GM12878 (cell line): Measurements from ENCODE around the gene FBXL16. TPM values are rescaled to one million over a fixed set of nuclear protein-coding genes. Genes with fewer than 3 reads are reported as not detected.

Experiments used
- CREM ChIP-seq: IDR thresholded peaks from 2 replicates; pipeline ENCODE4 v1.6.1; 2014; ENCODE audit warnings: antibody characterized with exemption, low read depth
- E2F4 ChIP-seq: IDR thresholded peaks from 2 replicates; pipeline ENCODE4 v1.6.1; 2012; ENCODE audit warnings: low read depth, low read length, improper control_type of control experiment
- EGR1 ChIP-seq, 2 experiments: IDR thresholded peaks; 1 replicate in 1 of 2; 2 replicates in 1 of 2; pipeline ENCODE4 v1.6.1; 2011 to 2012; ENCODE audit warnings: low read depth in 2 of 2, low read length in 2 of 2, borderline replicate concordance in 1 of 2, mild to moderate bottlenecking in 1 of 2, moderate library complexity in 1 of 2
- ETV6 ChIP-seq, 2 experiments: fragments of 450-650 bp in 1 of 2; IDR thresholded peaks in 1 of 2; conservative IDR thresholded peaks in 1 of 2; 2 replicates each; pipeline ENCODE4 v1.6.1; 2014; ENCODE audit warnings: antibody characterized with exemption in 1 of 2, borderline replicate concordance in 1 of 2, low read depth in 1 of 2, mild to moderate bottlenecking in 1 of 2, moderate library complexity in 1 of 2
- JUND ChIP-seq: IDR thresholded peaks from 2 replicates; pipeline ENCODE4 v1.6.1; 2012; ENCODE audit warnings: low read depth, mild to moderate bottlenecking, low read length, improper control_type of control experiment, moderate library complexity
- MEF2A ChIP-seq: IDR thresholded peaks from 2 replicates; pipeline ENCODE4 v1.6.1; 2011; ENCODE audit warnings: low read depth, mild to moderate bottlenecking, low read length, moderate library complexity; ENCODE audit not compliant: insufficient read depth
- MYB ChIP-seq: fragments of 150-350 bp; IDR thresholded peaks from 2 replicates; pipeline ENCODE4 v1.6.1; 2014; ENCODE audit warnings: mild to moderate bottlenecking, low read depth, low read length, borderline replicate concordance
- NFYA ChIP-seq: IDR thresholded peaks from 2 replicates; pipeline ENCODE4 v1.6.1; 2011; ENCODE audit warnings: low read depth, mild to moderate bottlenecking, low read length, improper control_type of control experiment, borderline replicate concordance
- NKRF ChIP-seq: fragments of 450-650 bp; conservative IDR thresholded peaks from 2 replicates; pipeline ENCODE4 v1.6.1; 2017; ENCODE audit warnings: mild to moderate bottlenecking, moderate library complexity
- PKNOX1 ChIP-seq: fragments of 450-650 bp; IDR thresholded peaks from 2 replicates; pipeline ENCODE4 v1.6.1; 2016; ENCODE audit warnings: mild to moderate bottlenecking
- POLR2AphosphoS5 ChIP-seq: IDR thresholded peaks from 2 replicates; pipeline ENCODE4 v1.6.1; 2011; ENCODE audit warnings: mild to moderate bottlenecking, low read length, inconsistent platforms
- POU2F2 ChIP-seq: IDR thresholded peaks from 3 replicates; pipeline ENCODE4 v1.6.1; 2011; ENCODE audit warnings: low read depth, mild to moderate bottlenecking, low read length, borderline replicate concordance
- RCOR1 ChIP-seq: conservative IDR thresholded peaks from 2 replicates; pipeline ENCODE4 v1.6.1; 2012; ENCODE audit warnings: low read depth, low read length, improper control_type of control experiment
- RFX5 ChIP-seq: IDR thresholded peaks from 2 replicates; pipeline ENCODE4 v1.6.1; 2011; ENCODE audit warnings: low read depth, low read length, improper control_type of control experiment
- SMAD5 ChIP-seq: IDR thresholded peaks from 2 replicates; pipeline ENCODE4 v1.6.1; 2016; ENCODE audit warnings: antibody characterized with exemption, low read depth
- SP1 ChIP-seq: IDR thresholded peaks from one replicate; pipeline ENCODE4 v1.6.1; 2011; ENCODE audit warnings: low read depth, low read length
- TAF1 ChIP-seq: IDR thresholded peaks from 2 replicates; pipeline ENCODE4 v1.6.1; 2011; ENCODE audit warnings: mild to moderate bottlenecking, low read depth, low read length, borderline replicate concordance
- YY1 ChIP-seq: IDR thresholded peaks from 2 replicates; pipeline ENCODE4 v1.6.1; 2011; ENCODE audit warnings: low read depth, mild to moderate bottlenecking, low read length
- ZBTB4 ChIP-seq: fragments of 450-650 bp; formaldehyde crosslinking; IDR thresholded peaks from 2 replicates; pipeline ENCODE4 v1.4.0; 2022; ENCODE audit warnings: mild to moderate bottlenecking, moderate library complexity
- ZSCAN29 ChIP-seq: fragments of 450-650 bp; IDR thresholded peaks from 2 replicates; pipeline ENCODE4 v1.6.1; 2017; ENCODE audit warnings: mild to moderate bottlenecking, moderate library complexity
- polyA plus RNA-seq, 11 experiments: library from polyadenylated mRNA; depleted of rRNA in 4 of 11; unstranded in 6 of 11; stranded (reverse) in 5 of 11; fragments of >200 nt; fragmentation: Nextera tagmentation in 4 of 11; fragmentation: Illumina TruSeq in 1 of 11; extraction: Ambion mirVana in 4 of 11; extraction: Trizol in 1 of 11; gene quantifications; 1 replicate in 1 of 11; 2 replicates in 10 of 11; pipeline versions ENCODE4 v1.2.1 to v1.2.3, GENCODE V29; 2011 to 2016; ENCODE audit warnings: inconsistent platforms in 2 of 11, missing spikeins in 2 of 11, low read depth in 1 of 11
- total RNA-seq, 4 experiments: library from RNA; depleted of rRNA in 3 of 4; stranded (reverse); fragments of >200 nt in 3 of 4; fragmentation: Illumina TruSeq in 1 of 4; extraction: Trizol in 1 of 4; gene quantifications; 2 replicates each; pipeline versions ENCODE4 v1.2.1 to v1.2.3, GENCODE V29; 2013 to 2021

The FBXL16 gene
- total and polyA plus RNA-seq, 10 of the 15 experiments (the other 5 are each of a cell fraction or from before 2014, with no cell fraction given) = 0.13 to 1.4 (median 0.24) TPM

GRCh38 chr16:684071-684794, 21.4 kb downstream of the FBXL16 start, which contains the start of gene JMJD8 (continued):
- TF ChIP-seq EGR1 (IDR thresholded peaks at IDR 0.05; ENCODE audit: borderline replicate concordance in 1 of 2, low read depth in 2 of 2, low read length in 2 of 2) = peak; percentile 5 to 45; a peak in 1 of 3 replicates
- no peak for TF ChIP-seq MYB
- peak; percentile 96 for TF ChIP-seq YY1
- TF ChIP-seq NFYA = no peak
- 0 out of 2 replicates have a peak, but pooled peaks have one; percentile 20 for TF ChIP-seq ZSCAN29
- TF ChIP-seq E2F4 = no peak
- 0 out of 2 replicates have a peak, but pooled peaks have one; percentile 27 for TF ChIP-seq MEF2A
- TF ChIP-seq POLR2AphosphoS5 = 0 out of 2 replicates have a peak, but pooled peaks have one; percentile 79
- peak; percentile 80; the same call in 1 of the 2 replicates for TF ChIP-seq CREM
- TF ChIP-seq ZBTB4 = no peak
- TF ChIP-seq RCOR1 = no peak
- TF ChIP-seq ETV6 (conservative IDR thresholded peaks at IDR 0.05 in 1 of 2, IDR thresholded peaks at IDR 0.05 in 1 of 2; ENCODE audit: borderline replicate concordance in 1 of 2, low read depth in 1 of 2) = no peak
- 0 out of 2 replicates have a peak, but pooled peaks have one; percentile 26 for TF ChIP-seq RFX5
- TF ChIP-seq SMAD5 = 0 out of 2 replicates have a peak, but pooled peaks have one; percentile 45
- TF ChIP-seq NKRF = peak; percentile 74; the same call in 1 of the 2 replicates
- peak; percentile 90 for TF ChIP-seq TAF1
- TF ChIP-seq JUND = no peak
- TF ChIP-seq POU2F2 = peak; percentile 80; the same call in 2 of the 3 replicates
- peak; percentile 66 for TF ChIP-seq SP1
- peak; percentile 64; the same call in 1 of the 2 replicates for TF ChIP-seq PKNOX1
